ENCODE measurements around the gene ETDC. TPM values are rescaled to one million over a fixed set of nuclear protein-coding genes. Genes with fewer than 3 reads are reported as not detected.
A peak's percentile ranks its signal among the peaks of the same experiment; 100 is the strongest.

Gene ETDC
- total and polyA plus RNA-seq, 2 donors (not counting 1 experiment from before 2014, with no cell fraction given): not detected

GRCh38 chrX:135327299-135327698, 18.0 kb downstream of the ETDC start:
- Histone ChIP-seq H4K20me1 (ENCODE audit: control insufficient read depth, extremely low read depth, insufficient read depth, low read length) (no peaks in the 10 kb centered on the region), H3K4me1 (ENCODE audit: control insufficient read depth, extremely low read depth, insufficient read depth, low read length) (peaks cover 2% of the 10 kb centered on the region), H3K4me3 (replicated peaks in 1 of 4; ENCODE audit: control extremely low read depth in 1 of 4, insufficient read depth in 1 of 4, low read depth in 3 of 4, low read length in 4 of 4) (no peak overlapping the region), H3K79me2 (ENCODE audit: control insufficient read depth, insufficient read depth, low read length) (no peaks in the 10 kb centered on the region), H3K4me2 (ENCODE audit: extremely low read depth, insufficient read depth, low read length) (no peak overlapping the region), H3K36me3 (ENCODE audit: control insufficient read depth, insufficient read depth, low read length) (no peaks in the 10 kb centered on the region), H2AFZ (ENCODE audit: low read length) (no peak overlapping the region), H3K9me3 (ENCODE audit: control insufficient read depth, insufficient read depth, low read depth, low read length) (no peaks in the 10 kb centered on the region), H3K9ac (ENCODE audit: insufficient read depth, low read length) (no peak overlapping the region), H3K27ac (ENCODE audit: insufficient read depth, low read length) (peak overlapping the region; percentile 4), H3K27me3 (ENCODE audit: control insufficient read depth, insufficient read depth, low read length) (no peaks in the 10 kb centered on the region)
- DNase-seq (ENCODE audit: low read depth in 2 of 2): peak; percentile 88 to 93
- TF ChIP-seq EZH2 (IDR thresholded peaks at IDR 0.05; ENCODE audit: low read length, missing control alignments) (no peak), CTCF (conservative IDR thresholded peaks at IDR 0.05 in 1 of 2, IDR thresholded peaks at IDR 0.05 in 1 of 2; ENCODE audit: low read depth in 1 of 2, low read length in 2 of 2) (no peak)

GRCh38 chrX:135328421-135329005, 19.2 kb downstream of the ETDC start:
- Histone ChIP-seq H3K9ac (ENCODE audit: insufficient read depth, low read length) (no peak overlapping the region), H3K4me1 (ENCODE audit: control insufficient read depth, extremely low read depth, insufficient read depth, low read length) (peaks cover 2% of the 10 kb centered on the region), H3K9me3 (ENCODE audit: control insufficient read depth, insufficient read depth, low read depth, low read length) (no peaks in the 10 kb centered on the region), H3K79me2 (ENCODE audit: control insufficient read depth, insufficient read depth, low read length) (no peaks in the 10 kb centered on the region), H3K4me3 (replicated peaks in 1 of 4; ENCODE audit: control extremely low read depth in 1 of 4, insufficient read depth in 1 of 4, low read depth in 3 of 4, low read length in 4 of 4) (no peak overlapping the region), H2AFZ (ENCODE audit: low read length) (no peak overlapping the region), H3K27ac (ENCODE audit: insufficient read depth, low read length) (no peak overlapping the region), H3K36me3 (ENCODE audit: control insufficient read depth, insufficient read depth, low read length) (no peaks in the 10 kb centered on the region), H3K4me2 (ENCODE audit: extremely low read depth, insufficient read depth, low read length) (no peak overlapping the region), H3K27me3 (ENCODE audit: control insufficient read depth, insufficient read depth, low read length) (no peaks in the 10 kb centered on the region), H4K20me1 (ENCODE audit: control insufficient read depth, extremely low read depth, insufficient read depth, low read length) (no peaks in the 10 kb centered on the region)
- peak in 1 of 2 donors; percentile 37 for DNase-seq (ENCODE audit: low read depth in 2 of 2)
- no peak for TF ChIP-seq EZH2 (IDR thresholded peaks at IDR 0.05; ENCODE audit: low read length, missing control alignments)
- TF ChIP-seq CTCF (conservative IDR thresholded peaks at IDR 0.05 in 1 of 2, IDR thresholded peaks at IDR 0.05 in 1 of 2; ENCODE audit: low read depth in 1 of 2, low read length in 2 of 2): no peak

- Histone ChIP-seq H3K36me3 (ENCODE audit: control insufficient read depth, insufficient read depth, low read length) (no peaks in the 10 kb centered on the region), H3K27ac (ENCODE audit: insufficient read depth, low read length) (no peak overlapping the region), H3K9ac (ENCODE audit: insufficient read depth, low read length) (no peak overlapping the region)
These were observed 21.4 kb downstream of the ETDC start for GRCh38 chrX:135330706-135331105.

More at GRCh38 chrX:135330706-135331105, 21.4 kb downstream of the ETDC start:
- no peaks in the 10 kb centered on the region for H3K79me2 ChIP-seq (ENCODE audit: control insufficient read depth, insufficient read depth, low read length)
- no peak overlapping the region for H3K4me2 ChIP-seq (ENCODE audit: extremely low read depth, insufficient read depth, low read length)
- H2AFZ ChIP-seq (ENCODE audit: low read length): no peak overlapping the region
- H3K9me3 ChIP-seq (ENCODE audit: control insufficient read depth, insufficient read depth, low read depth, low read length): no peaks in the 10 kb centered on the region
- H3K27me3 ChIP-seq (ENCODE audit: control insufficient read depth, insufficient read depth, low read length): no peaks in the 10 kb centered on the region
- TF ChIP-seq EZH2 (IDR thresholded peaks at IDR 0.05; ENCODE audit: low read length, missing control alignments) (no peak), CTCF (conservative IDR thresholded peaks at IDR 0.05 in 1 of 2, IDR thresholded peaks at IDR 0.05 in 1 of 2; ENCODE audit: low read depth in 1 of 2, low read length in 2 of 2) (no peak)
- H3K4me3 ChIP-seq (replicated peaks in 1 of 4; ENCODE audit: control extremely low read depth in 1 of 4, insufficient read depth in 1 of 4, low read depth in 3 of 4, low read length in 4 of 4): no peak overlapping the region
- DNase-seq (ENCODE audit: low read depth in 2 of 2): no peak
- peaks cover 2% of the 10 kb centered on the region for H3K4me1 ChIP-seq (ENCODE audit: control insufficient read depth, extremely low read depth, insufficient read depth, low read length)
- no peaks in the 10 kb centered on the region for H4K20me1 ChIP-seq (ENCODE audit: control insufficient read depth, extremely low read depth, insufficient read depth, low read length)

All from fibroblast of lung (primary cell).